Measurements from ENCODE around the gene NEFH. TPM values are rescaled to one million over a fixed set of nuclear protein-coding genes. Genes with fewer than 3 reads are reported as not detected.

NEFH gene
- total RNA-seq, 1 experiment from 2014 or later: not detected

GRCh38 chr22:29477723-29478318 is 2.2 kb upstream of the NEFH start:
- Mint-ChIP-seq H3K27ac (ENCODE audit: low read depth, unreplicated experiment) (no peak overlapping the region), H3K4me1 (ENCODE audit: insufficient read depth, unreplicated experiment) (peaks cover 6% of the 10 kb centered on the region), H3K9me3 (ENCODE audit: unreplicated experiment) (no peaks in the 10 kb centered on the region), H3K36me3 (ENCODE audit: insufficient read depth, unreplicated experiment) (no peaks in the 10 kb centered on the region), H3K27me3 (ENCODE audit: insufficient read depth, unreplicated experiment) (peaks cover 62% of the 10 kb centered on the region), H3K4me3 (ENCODE audit: unreplicated experiment) (no peak overlapping the region)
- ChIA-PET POLR2A (no interaction called here), CTCF (no interaction called here)
- TF ChIP-seq CTCF (IDR thresholded peaks at IDR 0.05; ENCODE audit: unreplicated experiment): no peak
- DNase-seq (ENCODE audit: unreplicated experiment): no peak
- no TSS peak for BruUV-seq (replicated peaks)
- intact Hi-C loops (cut with micrococcal nuclease): no loop called here

DNA sequence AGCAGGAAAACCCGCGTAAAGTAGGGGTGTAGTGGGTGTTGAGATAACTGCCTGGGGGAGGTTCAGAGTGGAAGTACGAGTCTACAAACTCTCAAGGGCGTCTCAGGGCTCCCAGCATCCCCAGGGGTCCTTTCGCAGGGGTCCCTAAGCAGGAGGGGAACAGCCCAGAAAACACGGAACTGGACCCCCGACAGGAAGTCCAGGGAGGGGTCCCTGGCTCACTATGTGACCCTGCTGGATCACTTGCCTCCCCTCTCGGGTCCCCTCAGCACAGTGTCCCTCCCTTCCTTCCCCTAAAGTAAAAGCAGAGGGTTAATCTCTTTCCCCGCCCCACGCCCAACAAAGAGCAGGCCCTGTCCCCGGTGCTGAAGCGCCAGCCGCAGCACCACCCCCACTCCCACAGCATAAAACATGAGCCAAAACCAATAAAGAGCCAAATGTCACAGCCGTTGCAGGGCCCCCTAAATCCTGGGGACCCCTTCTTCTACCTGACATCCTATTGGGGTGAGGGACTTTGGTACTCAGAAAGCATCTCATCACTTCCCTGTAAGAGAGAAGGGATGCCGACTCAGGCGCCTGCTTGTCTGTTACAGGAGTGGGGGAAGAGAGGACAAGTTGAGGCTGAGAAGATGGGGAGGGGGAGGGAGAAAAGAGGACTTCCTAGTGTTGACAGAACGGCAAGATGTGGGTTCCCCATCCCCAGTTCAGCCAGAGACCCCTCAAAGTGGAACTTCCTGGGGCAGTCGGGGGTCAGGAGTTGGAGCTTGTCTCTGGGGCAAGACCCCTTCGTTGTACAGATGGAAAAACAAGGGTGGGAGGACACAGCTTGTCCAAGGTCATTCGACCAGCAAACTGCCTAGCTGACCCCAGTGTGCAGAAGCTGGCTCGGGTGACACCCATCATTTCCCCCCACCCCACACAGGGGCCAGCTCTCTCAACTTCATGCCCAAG is 1.4 kb upstream of the NEFH start:
- no TSS peak for BruUV-seq (replicated peaks)
- intact Hi-C loops (cut with micrococcal nuclease): no loop called here
- POLR2A ChIA-PET: no interaction called here
- H3K4me1 Mint-ChIP-seq (ENCODE audit: insufficient read depth, unreplicated experiment): peaks cover 6% of the 10 kb centered on the region
- peaks cover 54% of the 10 kb centered on the region for H3K27me3 Mint-ChIP-seq (ENCODE audit: insufficient read depth, unreplicated experiment)
- no peak overlapping the region for H3K27ac Mint-ChIP-seq (ENCODE audit: low read depth, unreplicated experiment)
- no peak for TF ChIP-seq CTCF (IDR thresholded peaks at IDR 0.05; ENCODE audit: unreplicated experiment)
- H3K4me3 Mint-ChIP-seq (ENCODE audit: unreplicated experiment): no peak overlapping the region
- no peak for DNase-seq (ENCODE audit: unreplicated experiment)
- H3K9me3 Mint-ChIP-seq (ENCODE audit: unreplicated experiment): no peaks in the 10 kb centered on the region
- H3K36me3 Mint-ChIP-seq (ENCODE audit: insufficient read depth, unreplicated experiment): no peaks in the 10 kb centered on the region
- CTCF ChIA-PET: no interaction called here

- DNase-seq (ENCODE audit: unreplicated experiment): no peak
- H3K27me3 Mint-ChIP-seq (ENCODE audit: insufficient read depth, unreplicated experiment): peaks cover 49% of the 10 kb centered on the region
- ChIA-PET CTCF (interaction anchor here (0.6 kb wide), 1 partner anchor 56 kb away, joined by 3 read pairs; no protein-coding TSS in a partner anchor), POLR2A (no interaction called here)
- H3K36me3 Mint-ChIP-seq (ENCODE audit: insufficient read depth, unreplicated experiment): no peaks in the 10 kb centered on the region
- H3K4me3 Mint-ChIP-seq (ENCODE audit: unreplicated experiment): no peak overlapping the region
- H3K9me3 Mint-ChIP-seq (ENCODE audit: unreplicated experiment): no peaks in the 10 kb centered on the region
- intact Hi-C loops (cut with micrococcal nuclease): no loop called here
- no peak overlapping the region for H3K27ac Mint-ChIP-seq (ENCODE audit: low read depth, unreplicated experiment)
- no TSS peak for BruUV-seq (replicated peaks)
- peaks cover 6% of the 10 kb centered on the region for H3K4me1 Mint-ChIP-seq (ENCODE audit: insufficient read depth, unreplicated experiment)
- no peak for TF ChIP-seq CTCF (IDR thresholded peaks at IDR 0.05; ENCODE audit: unreplicated experiment)
Observed at GRCh38 chr22:29480262-29480511, 169 bp downstream of the NEFH start.

DNA sequence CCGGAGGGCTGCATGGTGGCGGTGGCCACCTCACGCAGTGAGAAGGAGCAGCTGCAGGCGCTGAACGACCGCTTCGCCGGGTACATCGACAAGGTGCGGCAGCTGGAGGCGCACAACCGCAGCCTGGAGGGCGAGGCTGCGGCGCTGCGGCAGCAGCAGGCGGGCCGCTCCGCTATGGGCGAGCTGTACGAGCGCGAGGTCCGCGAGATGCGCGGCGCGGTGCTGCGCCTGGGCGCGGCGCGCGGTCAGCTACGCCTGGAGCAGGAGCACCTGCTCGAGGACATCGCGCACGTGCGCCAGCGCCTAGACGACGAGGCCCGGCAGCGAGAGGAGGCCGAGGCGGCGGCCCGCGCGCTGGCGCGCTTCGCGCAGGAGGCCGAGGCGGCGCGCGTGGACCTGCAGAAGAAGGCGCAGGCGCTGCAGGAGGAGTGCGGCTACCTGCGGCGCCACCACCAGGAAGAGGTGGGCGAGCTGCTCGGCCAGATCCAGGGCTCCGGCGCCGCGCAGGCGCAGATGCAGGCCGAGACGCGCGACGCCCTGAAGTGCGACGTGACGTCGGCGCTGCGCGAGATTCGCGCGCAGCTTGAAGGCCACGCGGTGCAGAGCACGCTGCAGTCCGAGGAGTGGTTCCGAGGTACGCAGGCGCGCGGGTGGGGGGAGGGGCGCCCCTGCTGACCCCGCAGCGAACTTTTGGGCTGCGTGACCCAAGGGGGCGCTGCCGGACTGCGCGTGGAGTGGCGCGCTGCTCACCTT is 670 bp downstream of the NEFH start:
- H3K27me3 Mint-ChIP-seq (ENCODE audit: insufficient read depth, unreplicated experiment): peaks cover 44% of the 10 kb centered on the region
- TF ChIP-seq CTCF (IDR thresholded peaks at IDR 0.05; ENCODE audit: unreplicated experiment): no peak
- CTCF ChIA-PET: interaction anchor here (0.6 to 1.8 kb wide), 3 partner anchors 10 to 57 kb away, joined by 3 to 10 read pairs (median 3); no protein-coding TSS in a partner anchor
- POLR2A ChIA-PET: no interaction called here
- DNase-seq (ENCODE audit: unreplicated experiment): no peak
- no peak overlapping the region for H3K4me3 Mint-ChIP-seq (ENCODE audit: unreplicated experiment)
- no peaks in the 10 kb centered on the region for H3K36me3 Mint-ChIP-seq (ENCODE audit: insufficient read depth, unreplicated experiment)
- no peaks in the 10 kb centered on the region for H3K9me3 Mint-ChIP-seq (ENCODE audit: unreplicated experiment)
- BruUV-seq (replicated peaks): no TSS peak
- H3K4me1 Mint-ChIP-seq (ENCODE audit: insufficient read depth, unreplicated experiment): peaks cover 6% of the 10 kb centered on the region
- no peak overlapping the region for H3K27ac Mint-ChIP-seq (ENCODE audit: low read depth, unreplicated experiment)
- intact Hi-C loops (cut with micrococcal nuclease): no loop called here

Data from MCF 10A (cell line).